HAP-1 (cell line): ENCODE measurements around the gene TFAP2A.

Source experiments
- DNase-seq, 2 experiments: peaks; one replicate each; pipeline ENCODE4 v3.0.0-alpha.2; 2016 to 2020; ENCODE audit warnings: low spot score in 2 of 2
- H3K27me3 ChIP-seq: fragments of 250-450 bp; sonication (Bioruptor Pico); 2 replicates; pipeline ENCODE4 v1.5.1; 2020; ENCODE audit warnings: low read depth, mild to moderate bottlenecking, moderate library complexity
- H3K36me3 ChIP-seq: fragments of 250-450 bp; sonication (Bioruptor Pico); replicated peaks from 2 replicates; pipeline ENCODE4 v1.5.1; 2020; ENCODE audit warnings: mild to moderate bottlenecking
- H3K4me1 ChIP-seq: fragments of 250-450 bp; sonication (Bioruptor Pico); 2 replicates; pipeline ENCODE4 v1.5.1; 2020; ENCODE audit warnings: mild to moderate bottlenecking
- H3K4me3 ChIP-seq: fragments of 250-450 bp; sonication (Bioruptor Pico); 2 replicates; pipeline ENCODE4 v1.5.1; 2020; ENCODE audit warnings: mild to moderate bottlenecking, moderate library complexity
- H3K9me3 ChIP-seq: fragments of 250-450 bp; sonication (Bioruptor Pico); 2 replicates; pipeline ENCODE4 v1.5.1; 2020; ENCODE audit warnings: mild to moderate bottlenecking, moderate library complexity
- in situ Hi-C: fragments of 300-500 bp; cut with MboI; formaldehyde crosslinking; loops from 3 replicates; pipeline ENCODE4 v1.14.3; 2020; ENCODE audit warnings: low sequenced_read_pairs, inconsistent platforms, mixed read lengths

TFAP2A gene

DNA sequence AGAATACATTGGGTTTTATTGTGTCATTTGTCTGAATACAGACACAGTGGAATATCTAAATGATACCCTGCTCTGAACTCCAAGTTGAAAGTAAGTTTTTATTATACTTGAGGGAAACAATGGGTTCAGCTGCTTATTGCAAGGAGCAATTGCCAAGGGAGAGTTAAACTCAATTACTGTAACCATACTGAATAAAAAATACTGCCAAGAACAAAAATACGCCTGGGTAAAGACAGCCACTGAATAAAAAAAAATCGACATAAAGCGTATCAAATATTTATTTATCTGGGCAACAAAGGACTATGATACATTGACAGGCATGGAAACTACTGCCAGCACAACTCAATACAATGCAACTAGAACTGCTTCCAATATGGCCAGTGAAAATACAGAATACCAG lies 18.1 kb downstream of the TFAP2A start:
- no peak for DNase-seq
- Histone ChIP-seq H3K27me3 (no peaks in the 10 kb centered on the region), H3K4me1 (peaks cover 24% of the 10 kb centered on the region), H3K4me3 (no peak overlapping the region), H3K36me3 (peaks cover 2% of the 10 kb centered on the region), H3K9me3 (no peaks in the 10 kb centered on the region)
- in situ Hi-C loops: no loop called here

DNA sequence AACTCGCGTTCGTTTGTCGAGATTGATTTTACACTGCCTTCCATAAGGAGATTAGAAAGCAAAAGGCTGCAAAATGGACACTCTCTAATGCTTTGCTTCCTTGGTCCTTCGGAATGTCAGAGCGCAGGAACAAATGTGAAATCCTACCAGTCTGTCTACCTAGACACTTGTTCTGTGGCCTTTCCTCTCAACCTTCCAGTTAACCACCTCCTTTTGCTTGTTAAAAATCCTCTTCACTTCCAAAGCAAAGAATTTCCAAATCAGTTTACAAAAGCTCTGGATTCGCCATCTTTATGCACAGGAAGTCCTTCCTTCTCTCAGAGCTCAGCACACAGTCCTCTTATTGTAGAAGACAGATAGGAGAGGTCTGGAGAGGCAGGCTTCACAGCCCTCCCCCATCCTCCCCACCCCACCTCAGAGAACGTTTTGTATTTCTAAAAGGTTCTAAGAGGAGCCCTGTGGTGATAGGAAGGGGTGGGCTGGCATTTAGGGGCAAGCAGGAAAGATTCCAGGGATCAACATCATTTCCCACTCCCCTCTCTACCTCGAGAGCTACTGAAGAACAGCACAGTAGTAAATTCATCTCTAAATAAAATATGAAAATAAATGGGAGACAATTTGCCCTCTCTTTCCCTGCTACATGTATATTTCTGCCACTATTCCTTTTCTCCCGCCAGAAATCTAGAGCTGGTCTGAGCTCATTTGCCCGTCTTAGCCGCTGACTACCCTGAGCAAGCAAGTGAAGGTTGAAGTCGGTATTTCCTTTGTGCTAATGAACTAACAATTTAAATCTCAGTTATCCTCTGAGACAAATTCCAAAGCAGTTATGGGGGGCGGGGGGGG lies 18.9 kb downstream of the TFAP2A start:
- Histone ChIP-seq H3K27me3 (no peaks in the 10 kb centered on the region), H3K4me1 (peaks cover 24% of the 10 kb centered on the region), H3K36me3 (no peaks in the 10 kb centered on the region), H3K4me3 (peak overlapping the region; percentile 16), H3K9me3 (no peaks in the 10 kb centered on the region)
- in situ Hi-C loops: no loop called here
- peak; percentile 22 to 30 for DNase-seq

GRCh38 chr6:10395171-10395703 lies 19.6 kb downstream of the TFAP2A start:
- in situ Hi-C loops: no loop called here
- Histone ChIP-seq H3K9me3 (no peaks in the 10 kb centered on the region), H3K4me1 (peaks cover 24% of the 10 kb centered on the region), H3K4me3 (peak overlapping the region; percentile 16), H3K36me3 (no peaks in the 10 kb centered on the region), H3K27me3 (no peaks in the 10 kb centered on the region)
- peak; percentile 49 to 53 for DNase-seq

DNA sequence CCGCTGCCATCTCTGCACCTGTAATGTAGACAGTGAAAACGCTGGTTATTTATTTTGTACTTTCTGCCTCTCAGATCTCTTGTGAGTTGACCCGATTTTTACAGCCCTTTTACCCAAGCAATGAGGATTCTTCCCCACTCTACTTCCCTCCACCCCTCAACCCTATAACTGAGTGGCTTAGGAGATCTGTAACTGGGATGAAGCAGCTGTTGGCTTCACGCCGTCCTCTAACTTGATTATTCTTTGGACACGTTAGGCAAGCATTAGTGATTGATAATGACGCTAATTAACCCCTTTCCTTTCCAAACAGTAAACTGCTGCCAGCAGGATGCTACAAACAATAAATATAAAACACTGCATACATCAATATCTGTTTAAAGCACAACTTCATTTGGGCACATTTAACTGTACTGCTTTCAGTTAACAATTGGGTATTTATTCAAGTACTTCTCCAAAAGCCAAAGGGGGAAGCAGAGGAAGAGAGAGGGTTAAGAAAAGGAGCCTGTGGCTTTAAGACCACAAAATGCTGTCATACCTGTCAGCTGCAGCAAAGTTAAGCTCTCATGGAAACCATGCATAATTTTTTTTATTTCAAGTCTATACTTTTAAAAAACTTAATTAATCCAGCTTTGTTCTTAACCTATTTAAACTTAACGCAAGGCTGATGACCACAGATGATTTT lies 21.2 kb downstream of the TFAP2A start:
- Histone ChIP-seq H3K4me1 (peaks cover 34% of the 10 kb centered on the region), H3K36me3 (no peaks in the 10 kb centered on the region), H3K27me3 (no peaks in the 10 kb centered on the region), H3K4me3 (no peak overlapping the region), H3K9me3 (no peaks in the 10 kb centered on the region)
- DNase-seq: no peak
- in situ Hi-C loops: no loop called here

- peaks cover 33% of the 10 kb centered on the region for H3K4me1 ChIP-seq
- no peak for DNase-seq
Measured at GRCh38 chr6:10391799-10392198, 23.1 kb downstream of the TFAP2A start.

DNA sequence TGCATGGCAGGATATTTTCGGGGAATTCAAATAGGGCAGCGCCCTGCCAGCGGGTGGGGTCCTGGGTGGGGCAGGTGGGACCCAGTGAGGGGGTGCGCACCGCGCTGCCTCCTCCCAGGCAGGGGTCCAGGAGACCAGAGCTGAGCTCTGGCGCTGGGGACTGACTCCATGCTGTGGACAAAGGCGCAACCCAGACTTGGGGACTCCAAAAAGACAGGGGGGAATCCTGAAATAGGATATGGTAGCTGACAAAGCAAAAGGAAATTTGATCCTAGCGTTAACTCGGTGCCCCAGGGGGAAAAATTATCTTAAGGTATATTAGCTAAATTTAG lies 23.6 kb downstream of the TFAP2A start:
- DNase-seq: no peak
- no peaks in the 10 kb centered on the region for H3K9me3 ChIP-seq
- in situ Hi-C loops: no loop called here
- no peaks in the 10 kb centered on the region for H3K36me3 ChIP-seq
- H3K27me3 ChIP-seq: no peaks in the 10 kb centered on the region
- H3K4me1 ChIP-seq: peaks cover 30% of the 10 kb centered on the region
- H3K4me3 ChIP-seq: no peak overlapping the region

More at GRCh38 chr6:10391799-10392198, 23.1 kb downstream of the TFAP2A start:
- Histone ChIP-seq H3K4me3 (no peak overlapping the region), H3K36me3 (no peaks in the 10 kb centered on the region), H3K9me3 (no peaks in the 10 kb centered on the region), H3K27me3 (no peaks in the 10 kb centered on the region)
- in situ Hi-C loops: no loop called here

GRCh38 chr6:10390495-10391298 lies 24.2 kb downstream of the TFAP2A start:
- Histone ChIP-seq H3K4me3 (no peak overlapping the region), H3K4me1 (peaks cover 25% of the 10 kb centered on the region), H3K36me3 (no peaks in the 10 kb centered on the region), H3K27me3 (no peaks in the 10 kb centered on the region), H3K9me3 (no peaks in the 10 kb centered on the region)
- in situ Hi-C loops: no loop called here
- no peak for DNase-seq

DNA sequence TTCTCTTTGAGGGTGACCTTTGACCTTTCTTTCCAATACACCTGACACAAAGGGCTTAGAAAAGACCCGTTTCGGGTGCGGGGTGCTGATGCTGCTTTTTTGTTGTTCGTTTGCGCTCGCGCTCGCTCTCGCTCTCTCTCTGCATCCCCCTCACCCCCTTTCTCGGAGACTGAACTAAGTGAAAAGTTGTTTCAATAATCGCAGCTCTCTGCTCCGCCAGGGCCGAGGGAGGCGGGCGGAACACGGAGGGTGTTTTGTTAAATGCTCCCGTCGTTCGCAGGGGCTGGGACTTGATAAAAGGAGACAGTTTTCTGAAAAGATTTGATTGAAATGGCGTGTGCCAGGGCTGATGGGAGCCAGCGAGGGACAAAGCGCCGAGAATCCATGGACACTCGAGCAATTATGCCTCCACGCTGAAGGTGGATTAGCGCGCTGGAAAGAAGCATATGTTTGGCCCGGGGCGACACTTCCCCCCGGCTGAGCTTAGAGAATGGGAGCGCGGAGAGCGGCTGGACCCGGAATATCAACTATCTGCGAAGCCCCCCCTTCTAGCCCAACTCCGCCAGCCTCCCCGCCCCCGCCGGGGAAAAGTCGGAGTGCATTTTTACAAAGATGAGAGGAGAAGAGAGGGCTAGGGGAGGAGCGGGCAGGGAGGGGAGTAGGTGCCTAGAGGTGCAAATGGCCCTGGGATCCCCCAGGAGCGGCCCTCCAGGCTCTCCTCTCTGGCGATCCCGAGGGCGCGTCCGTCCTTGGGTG lies 25.0 kb downstream of the TFAP2A start:
- in situ Hi-C loops: no loop called here
- H3K4me3 ChIP-seq: no peak overlapping the region

DNA sequence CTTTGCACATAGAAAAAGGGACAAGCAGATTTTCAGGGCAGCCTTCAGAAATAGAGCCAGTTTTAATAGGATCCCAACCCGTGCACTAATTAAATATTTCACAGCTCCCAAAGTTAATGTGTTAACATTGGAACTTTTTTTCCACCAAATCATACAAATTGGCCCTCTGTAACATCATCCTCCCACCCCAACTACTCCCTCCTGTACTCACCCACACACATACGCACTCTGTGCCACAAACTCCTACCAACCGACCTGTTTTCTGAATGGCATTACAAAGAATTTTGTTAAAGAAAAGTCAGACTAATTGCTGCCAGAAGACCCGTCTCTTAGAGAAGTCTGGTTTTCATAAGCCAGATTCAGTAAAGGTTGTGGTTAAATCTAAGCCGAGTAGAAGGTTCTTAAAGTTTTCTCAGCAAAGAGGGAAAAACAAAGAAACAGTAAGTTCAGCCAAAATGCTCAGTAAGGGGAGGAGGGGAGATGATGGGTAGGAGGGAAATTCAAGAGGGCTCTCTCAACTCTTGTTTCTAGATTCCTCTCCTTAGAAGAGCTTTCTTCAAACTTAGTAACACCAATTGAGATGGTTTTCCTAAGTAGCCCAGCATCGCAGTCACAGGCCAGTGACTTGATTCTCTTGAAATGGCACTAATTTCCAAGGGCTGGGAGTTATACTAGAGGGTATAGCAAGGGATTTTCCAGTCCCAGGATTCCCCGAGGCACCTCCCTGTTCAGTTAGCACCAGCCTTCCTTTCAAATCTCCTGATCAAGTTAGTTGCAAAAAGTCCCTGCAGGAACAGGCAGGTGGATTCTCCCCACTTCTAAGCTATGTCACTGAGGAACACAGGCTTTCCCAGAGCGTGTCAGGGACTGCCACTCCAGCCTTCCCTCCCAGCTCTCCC lies 27.9 kb downstream of the TFAP2A start:
- in situ Hi-C loops: no loop called here
- DNase-seq: no peak
- Histone ChIP-seq H3K27me3 (no peaks in the 10 kb centered on the region), H3K4me1 (peaks cover 11% of the 10 kb centered on the region), H3K9me3 (no peaks in the 10 kb centered on the region), H3K4me3 (no peak overlapping the region), H3K36me3 (no peaks in the 10 kb centered on the region)

More for the DNA sequence above, 25.0 kb downstream of the TFAP2A start:
- Histone ChIP-seq H3K9me3 (no peaks in the 10 kb centered on the region), H3K36me3 (no peaks in the 10 kb centered on the region), H3K27me3 (no peaks in the 10 kb centered on the region), H3K4me1 (peaks cover 22% of the 10 kb centered on the region)
- no peak for DNase-seq

- no peaks in the 10 kb centered on the region for H3K36me3 ChIP-seq
- H3K4me3 ChIP-seq: no peak overlapping the region
- H3K4me1 ChIP-seq: peaks cover 11% of the 10 kb centered on the region
- DNase-seq: no peak
- H3K27me3 ChIP-seq: no peaks in the 10 kb centered on the region
- in situ Hi-C loops: no loop called here
- H3K9me3 ChIP-seq: no peaks in the 10 kb centered on the region
Measured at GRCh38 chr6:10386220-10386619, 28.7 kb downstream of the TFAP2A start.

DNA sequence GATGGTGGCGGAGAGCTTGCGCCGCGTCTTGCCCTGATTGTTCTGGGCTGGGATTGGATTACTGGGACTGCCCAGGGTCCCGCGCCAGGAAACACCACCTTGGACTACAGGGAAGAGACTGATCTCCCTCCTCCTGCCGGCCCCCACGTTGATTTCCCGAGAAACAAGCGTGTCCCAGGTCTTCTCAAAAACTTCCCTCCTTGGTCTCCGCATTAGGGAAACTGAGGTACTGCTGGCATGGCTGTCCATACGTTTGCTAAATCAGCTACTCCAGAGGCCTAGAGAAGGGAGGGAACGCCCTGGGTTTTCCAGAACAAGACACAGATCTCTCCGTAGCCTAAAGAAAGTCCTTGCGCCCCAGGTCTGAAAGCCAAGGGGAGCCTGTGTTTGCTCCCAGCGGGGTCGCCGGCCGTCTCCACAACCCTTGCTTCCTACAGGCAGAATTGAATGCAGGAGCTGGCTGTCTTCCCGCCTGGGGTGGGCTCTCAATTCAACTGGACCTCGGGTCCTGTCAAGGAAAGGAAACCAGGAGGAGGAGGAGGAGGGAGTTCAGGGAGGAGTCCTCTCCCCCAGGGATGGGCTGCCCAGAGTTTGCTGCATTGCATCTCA lies 29.2 kb downstream of the TFAP2A start:
- Histone ChIP-seq H3K9me3 (no peaks in the 10 kb centered on the region), H3K36me3 (no peaks in the 10 kb centered on the region), H3K4me3 (no peak overlapping the region), H3K27me3 (no peaks in the 10 kb centered on the region), H3K4me1 (peaks cover 11% of the 10 kb centered on the region)
- no peak for DNase-seq
- in situ Hi-C loops: no loop called here
